OCI-LY1 (cell line): ENCODE data around the gene CLSTN3.

Experiments
- H2AFZ ChIP-seq: fragments of 200-600 bp; sonication (generic), shearing (Covaris generic); 2 replicates; pipeline ENCODE4 v1.6.0; 2014; ENCODE audit warnings: antibody characterized with exemption, mild to moderate bottlenecking, low read length
- H3F3A ChIP-seq: fragments of 200-600 bp; sonication (generic), shearing (Covaris generic); 2 replicates; pipeline ENCODE4 v1.6.0; 2014; ENCODE audit warnings: mild to moderate bottlenecking, antibody characterized with exemption, low read length, moderate library complexity; ENCODE audit not compliant: insufficient read depth
- H3K27ac ChIP-seq: fragments of 200-600 bp; sonication (generic); 2 replicates; pipeline ENCODE4 v1.5.1; 2014; ENCODE audit warnings: low read length, mixed run types, mild to moderate bottlenecking, low read depth; ENCODE audit not compliant: poor library complexity, severe bottlenecking
- H3K27me3 ChIP-seq: fragments of 200-600 bp; sonication (generic); 2 replicates; pipeline ENCODE4 v1.6.0; 2014; ENCODE audit warnings: antibody characterized with exemption, mild to moderate bottlenecking, low read length, moderate library complexity; ENCODE audit not compliant: insufficient read depth
- H3K36me3 ChIP-seq: fragments of 200-600 bp; sonication (generic); 2 replicates; pipeline ENCODE4 v1.6.1; 2014; ENCODE audit warnings: mild to moderate bottlenecking, antibody characterized with exemption, low read length, moderate library complexity, mixed read lengths; ENCODE audit not compliant: insufficient read depth
- H3K4me1 ChIP-seq: fragments of 200-600 bp; sonication (generic); 2 replicates; pipeline ENCODE4 v1.5.1; 2014; ENCODE audit warnings: mild to moderate bottlenecking, low read length, moderate library complexity; ENCODE audit not compliant: insufficient read depth, severe bottlenecking
- H3K4me2 ChIP-seq: fragments of 200-600 bp; sonication (generic), shearing (Covaris generic); 2 replicates; pipeline ENCODE4 v1.6.1; 2014; ENCODE audit warnings: low read length
- H3K4me3 ChIP-seq: fragments of 200-600 bp; sonication (generic); 2 replicates; pipeline ENCODE4 v1.5.1; 2014; ENCODE audit warnings: low read length, low read depth, mild to moderate bottlenecking, mixed read lengths; ENCODE audit not compliant: poor library complexity, severe bottlenecking
- H3K79me2 ChIP-seq: fragments of 200-600 bp; shearing (Covaris generic); 2 replicates; pipeline ENCODE4 v1.6.1; 2016; ENCODE audit warnings: mixed run types, low read length, mixed read lengths; ENCODE audit not compliant: insufficient read depth
- H3K9ac ChIP-seq: fragments of 200-600 bp; sonication (generic), shearing (Covaris generic); 2 replicates; pipeline ENCODE4 v1.6.1; 2014; ENCODE audit warnings: mild to moderate bottlenecking, low read length, mixed read lengths
- H3K9me2 ChIP-seq: fragments of 200-600 bp; sonication (generic), shearing (Covaris generic); 2 replicates; pipeline ENCODE4 v1.6.1; 2014; ENCODE audit warnings: low read depth, mild to moderate bottlenecking, low read length, mixed read lengths
- H3K9me3 ChIP-seq: fragments of 200-600 bp; shearing (Covaris generic); 2 replicates; pipeline ENCODE4 v1.6.1; 2014; ENCODE audit warnings: low read length, mixed read lengths
- H4K20me1 ChIP-seq: fragments of 200-600 bp; sonication (generic), shearing (Covaris generic); 2 replicates; pipeline ENCODE4 v1.6.0; 2016; ENCODE audit warnings: mild to moderate bottlenecking, low read length; ENCODE audit not compliant: insufficient read depth
- CTCF ChIP-seq: fragments of 200-600 bp; sonication (generic), shearing (Covaris generic); IDR thresholded peaks from 2 replicates; pipeline ENCODE4 v1.5.1; 2017; ENCODE audit warnings: mild to moderate bottlenecking, antibody characterized with exemption, low read length, moderate library complexity, mixed read lengths
- EZH2 ChIP-seq: fragments of 200-600 bp; sonication (generic), shearing (Covaris generic); IDR thresholded peaks from 2 replicates; pipeline ENCODE4 v1.8.0; 2017; ENCODE audit warnings: borderline replicate concordance, mixed run types, mild to moderate bottlenecking, antibody characterized with exemption, low read length, moderate library complexity, mixed read lengths

Gene CLSTN3

GRCh38 chr12:7150356-7150755 lies 20.2 kb downstream of the CLSTN3 start:
- Histone ChIP-seq H3K9me2 (no peaks in the 10 kb centered on the region), H3K36me3 (no peaks in the 10 kb centered on the region), H3F3A (no peaks in the 10 kb centered on the region), H3K9me3 (no peaks in the 10 kb centered on the region), H3K27ac (no peak overlapping the region), H3K4me3 (no peak overlapping the region), H3K4me2 (no peak overlapping the region), H2AFZ (no peak overlapping the region), H3K79me2 (no peaks in the 10 kb centered on the region), H4K20me1 (no peaks in the 10 kb centered on the region), H3K9ac (no peak overlapping the region), H3K4me1 (no peaks in the 10 kb centered on the region), H3K27me3 (no peaks in the 10 kb centered on the region)
- no peak for TF ChIP-seq EZH2
- no peak for TF ChIP-seq CTCF

- H3F3A ChIP-seq = no peaks in the 10 kb centered on the region
- no peaks in the 10 kb centered on the region for H3K9me3 ChIP-seq
- H3K27me3 ChIP-seq = no peaks in the 10 kb centered on the region
- no peaks in the 10 kb centered on the region for H3K36me3 ChIP-seq
- H3K27ac ChIP-seq = no peak overlapping the region
- TF ChIP-seq CTCF (no peak), EZH2 (no peak)
- no peak overlapping the region for H3K9ac ChIP-seq
- no peak overlapping the region for H3K4me3 ChIP-seq
- H4K20me1 ChIP-seq = no peaks in the 10 kb centered on the region
- H3K4me2 ChIP-seq = no peak overlapping the region
- no peaks in the 10 kb centered on the region for H3K79me2 ChIP-seq
- no peaks in the 10 kb centered on the region for H3K9me2 ChIP-seq
- no peak overlapping the region for H2AFZ ChIP-seq
- H3K4me1 ChIP-seq = no peaks in the 10 kb centered on the region
Measured at GRCh38 chr12:7150841-7151240, 20.7 kb downstream of the CLSTN3 start.

DNA sequence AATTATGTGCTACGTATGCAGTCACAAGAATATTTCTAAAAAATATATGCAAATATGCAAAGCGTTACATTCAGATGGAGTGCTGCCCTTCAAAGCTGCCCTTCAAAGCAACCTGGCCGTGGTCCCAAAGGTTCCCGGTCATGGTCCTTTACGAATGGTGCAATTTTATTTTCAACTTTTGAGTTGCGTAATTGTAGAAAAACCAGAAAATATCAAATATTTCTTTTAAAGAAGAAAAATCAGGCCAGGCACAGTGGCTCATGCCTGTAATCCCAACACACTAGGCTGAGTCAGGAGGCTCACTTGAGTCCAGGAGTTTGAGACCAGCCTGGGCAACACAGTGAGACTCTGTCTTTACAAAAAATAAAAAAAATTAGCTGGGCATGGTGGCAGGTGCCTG lies 21.4 kb downstream of the CLSTN3 start:
- Histone ChIP-seq H3K4me2 (no peak overlapping the region), H3K79me2 (no peaks in the 10 kb centered on the region), H3K36me3 (no peaks in the 10 kb centered on the region), H3K9ac (no peak overlapping the region), H4K20me1 (no peaks in the 10 kb centered on the region), H3K9me2 (no peaks in the 10 kb centered on the region), H3K27ac (no peak overlapping the region), H2AFZ (no peak overlapping the region), H3K27me3 (no peaks in the 10 kb centered on the region), H3F3A (no peaks in the 10 kb centered on the region), H3K4me3 (no peak overlapping the region), H3K4me1 (no peaks in the 10 kb centered on the region), H3K9me3 (no peaks in the 10 kb centered on the region)
- no peak for TF ChIP-seq EZH2
- no peak for TF ChIP-seq CTCF
